ENCODE data around the gene PLSCR4. TPM values are rescaled to one million over a fixed set of nuclear protein-coding genes. Genes with fewer than 3 reads are reported as not detected.

PLSCR4 gene
- total and polyA plus RNA-seq, 9 of the 15 experiments (the other 6 are each of a cell fraction or from before 2014, with no cell fraction given) = 0.11 to 0.68 (median 0.21) TPM

DNA sequence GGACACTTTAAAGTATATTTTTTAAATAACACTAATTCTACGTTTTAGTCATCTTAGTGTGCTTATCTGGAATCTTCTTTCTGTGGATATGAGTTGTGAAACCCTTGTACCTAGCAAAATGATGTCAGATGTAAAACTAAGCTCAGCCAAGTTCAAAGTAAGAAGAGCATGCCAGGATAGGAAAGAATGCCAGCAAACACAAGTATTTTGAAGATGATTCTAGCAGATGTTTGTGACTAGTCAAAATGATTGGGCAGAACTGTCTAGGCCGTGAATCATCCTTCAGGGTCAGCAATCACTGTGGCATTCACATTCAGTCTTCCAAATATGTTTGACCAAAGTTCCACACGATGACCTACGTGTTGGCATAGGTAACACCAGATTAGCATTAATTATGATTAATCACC lies 84.5 kb downstream of the PLSCR4 start:
- in situ Hi-C loops (cut with MboI) (no loop called here), intact Hi-C loops (cut with micrococcal nuclease) (no loop called here)
- Histone ChIP-seq H3K9me1 (ENCODE audit: control insufficient read depth, insufficient read depth, low read length) (no peaks in the 10 kb centered on the region), H3K4me2 (ENCODE audit: insufficient read depth, low read length) (no peak overlapping the region), H3K9ac (ENCODE audit: insufficient read depth in 1 of 2, low read depth in 2 of 2, low read length in 2 of 2) (no peak overlapping the region), H3K79me2 (ENCODE audit: control insufficient read depth, insufficient read depth, low read length) (no peaks in the 10 kb centered on the region), H3K36me3 (ENCODE audit: control insufficient read depth, insufficient read depth, low read length) (no peaks in the 10 kb centered on the region), H3K9me3 (replicated peaks; ENCODE audit: control insufficient read depth, insufficient read depth, low read depth, low read length) (no peaks in the 10 kb centered on the region), H3K27me3 (ENCODE audit: control insufficient read depth in 2 of 2, insufficient read depth in 2 of 2, low read length in 2 of 2) (peaks cover 0 to 4% of the 10 kb centered on the region in 2 experiments; a peak in 3 of 5 replicates), H2AFZ (ENCODE audit: low read depth, low read length) (no peak overlapping the region), H3K4me3 (no peak overlapping the region), H3K4me1 (replicated peaks in 1 of 2; ENCODE audit: control insufficient read depth in 2 of 2, insufficient read depth in 2 of 2, low read length in 2 of 2) (no peaks in the 10 kb centered on the region), H3K27ac (ENCODE audit: extremely low read depth, low read depth, low read length) (no peak overlapping the region), H4K20me1 (replicated peaks; ENCODE audit: control insufficient read depth, insufficient read depth, low read length) (no peaks in the 10 kb centered on the region)
- TF ChIP-seq CSDE1 (IDR thresholded peaks at IDR 0.05) = no peak
- no peak for TF ChIP-seq GTF2A2 (tag; IDR thresholded peaks at IDR 0.05)
- no peak for TF ChIP-seq KLF13 (tag; IDR thresholded peaks at IDR 0.05; ENCODE audit: borderline replicate concordance, low read depth)
- TF ChIP-seq, protein P1, sequence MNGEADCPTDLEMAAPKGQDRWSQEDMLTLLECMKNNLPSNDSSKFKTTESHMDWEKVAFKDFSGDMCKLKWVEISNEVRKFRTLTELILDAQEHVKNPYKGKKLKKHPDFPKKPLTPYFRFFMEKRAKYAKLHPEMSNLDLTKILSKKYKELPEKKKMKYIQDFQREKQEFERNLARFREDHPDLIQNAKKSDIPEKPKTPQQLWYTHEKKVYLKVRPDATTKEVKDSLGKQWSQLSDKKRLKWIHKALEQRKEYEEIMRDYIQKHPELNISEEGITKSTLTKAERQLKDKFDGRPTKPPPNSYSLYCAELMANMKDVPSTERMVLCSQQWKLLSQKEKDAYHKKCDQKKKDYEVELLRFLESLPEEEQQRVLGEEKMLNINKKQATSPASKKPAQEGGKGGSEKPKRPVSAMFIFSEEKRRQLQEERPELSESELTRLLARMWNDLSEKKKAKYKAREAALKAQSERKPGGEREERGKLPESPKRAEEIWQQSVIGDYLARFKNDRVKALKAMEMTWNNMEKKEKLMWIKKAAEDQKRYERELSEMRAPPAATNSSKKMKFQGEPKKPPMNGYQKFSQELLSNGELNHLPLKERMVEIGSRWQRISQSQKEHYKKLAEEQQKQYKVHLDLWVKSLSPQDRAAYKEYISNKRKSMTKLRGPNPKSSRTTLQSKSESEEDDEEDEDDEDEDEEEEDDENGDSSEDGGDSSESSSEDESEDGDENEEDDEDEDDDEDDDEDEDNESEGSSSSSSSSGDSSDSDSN (IDR thresholded peaks at IDR 0.05; ENCODE audit: borderline replicate concordance in 1 of 2, low read depth in 2 of 2, low read length in 2 of 2) = no peak
- TF ChIP-seq ZBED1 (IDR thresholded peaks at IDR 0.05) = no peak
- FAIRE-seq (no peak), ATAC-seq (no peak), DNase-seq (ENCODE audit: extremely low read depth in 1 of 4, low spot score in 3 of 4) (no peak)
- WGBS (ENCODE audit: insufficient coverage, low coverage, missing lambda C conversion rate) = 1% methylated on average over 4 of the region's 4 CpGs
- no TSS peak for BruUV-seq (replicated peaks)
- ChIA-PET CTCF (ENCODE audit: low intra/inter-chr PET ratio) (no interaction called here), POLR2A (no interaction called here)
